GM18502 (cell line): ENCODE data around the gene UFSP2.
"Not testable (repeated sequence)": the region's sequence is repeated elsewhere in the genome, so short reads cannot be mapped to it uniquely, and the experiment has no call there.

Source experiments
- ATAC-seq: cut with Tn5 transposase; IDR thresholded peaks from one replicate; pipeline ENCODE4 v1.9.1; 2021; ENCODE audit warnings: mild to moderate bottlenecking; ENCODE audit not compliant: unreplicated experiment, poor library complexity

Gene UFSP2

GRCh38 chr4:185384930-185385331 lies 40.8 kb downstream of the UFSP2 start:
- no peak for ATAC-seq

- no peak for ATAC-seq
Measured at GRCh38 chr4:185384061-185384460, 41.7 kb downstream of the UFSP2 start.

- ATAC-seq, result no peak
Measured at GRCh38 chr4:185383451-185383850, 42.3 kb downstream of the UFSP2 start.

DNA sequence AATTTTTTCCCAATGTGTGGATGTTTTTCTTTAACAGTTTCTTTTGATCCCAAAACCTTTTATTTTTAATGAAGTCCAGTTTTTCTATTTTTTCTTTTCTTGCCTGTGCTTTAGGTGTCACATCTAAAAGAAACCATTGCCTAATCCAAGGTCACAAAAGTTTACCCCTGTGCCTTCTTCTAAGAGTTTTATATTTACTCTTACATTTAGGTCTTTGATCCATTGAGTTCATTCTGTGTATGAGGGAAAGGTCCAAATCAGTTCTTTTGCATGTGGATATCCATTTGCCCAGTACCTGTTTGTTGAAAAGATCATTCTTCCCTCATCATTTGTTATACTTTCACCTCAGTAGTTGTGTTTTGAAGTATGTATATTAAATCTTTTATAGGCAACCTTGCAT lies 43.0 kb downstream of the UFSP2 start:
- ATAC-seq, result no peak

- ATAC-seq, result no peak
Measured at GRCh38 chr4:185381288-185382196, 44.2 kb downstream of the UFSP2 start.

GRCh38 chr4:185380320-185380719 lies 45.4 kb downstream of the UFSP2 start:
- ATAC-seq, result no peak

DNA sequence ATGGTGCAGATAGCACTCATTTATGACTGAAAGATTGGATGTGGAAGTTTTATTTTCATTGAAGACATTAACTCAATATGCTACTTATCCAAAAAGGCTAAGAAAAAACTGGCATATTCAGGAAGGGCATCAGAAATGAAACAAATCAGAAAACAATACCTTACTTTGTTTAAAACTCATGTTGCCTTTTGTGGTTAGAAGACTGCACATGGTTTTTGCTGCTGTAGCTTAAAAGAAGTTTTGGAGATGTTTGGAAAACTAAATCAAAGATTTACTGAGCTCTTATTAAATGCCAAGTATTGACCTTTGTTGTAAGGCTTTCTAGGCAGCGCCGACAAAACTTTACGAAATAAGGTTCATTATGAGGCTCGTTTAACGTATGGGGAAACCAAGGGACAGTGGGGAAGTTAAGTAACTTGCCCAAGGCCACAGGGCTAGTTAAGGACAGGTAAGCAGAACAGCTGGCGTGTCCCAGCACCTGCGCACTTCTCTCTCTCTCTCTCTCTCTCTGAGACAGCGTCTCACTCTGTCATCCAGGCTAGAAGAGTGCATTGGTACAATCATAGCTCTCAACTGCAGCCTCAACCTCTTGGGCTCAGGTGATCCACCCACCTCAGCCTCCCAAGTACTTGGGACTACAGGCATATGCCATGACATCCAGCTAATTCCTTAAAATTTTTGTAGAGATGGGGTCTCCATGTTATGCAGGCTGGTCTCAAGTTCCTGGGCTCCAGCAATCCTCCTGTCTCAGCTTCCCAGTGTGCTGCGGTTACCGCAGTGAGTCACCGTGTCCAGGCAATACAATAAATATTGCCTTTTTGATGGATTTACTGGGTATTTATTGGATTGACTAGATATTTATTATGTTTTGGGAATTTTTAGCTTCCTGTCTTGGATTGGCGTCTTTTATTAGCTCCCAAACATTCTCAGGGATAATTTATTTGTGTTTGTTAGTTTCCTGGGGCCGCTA lies 46.2 kb downstream of the UFSP2 start:
- ATAC-seq, result no peak

- no peak for ATAC-seq
Measured at GRCh38 chr4:185378264-185378663, 47.5 kb downstream of the UFSP2 start.

- no peak for ATAC-seq
Measured at GRCh38 chr4:185374573-185374972, 51.2 kb downstream of the UFSP2 start.

DNA sequence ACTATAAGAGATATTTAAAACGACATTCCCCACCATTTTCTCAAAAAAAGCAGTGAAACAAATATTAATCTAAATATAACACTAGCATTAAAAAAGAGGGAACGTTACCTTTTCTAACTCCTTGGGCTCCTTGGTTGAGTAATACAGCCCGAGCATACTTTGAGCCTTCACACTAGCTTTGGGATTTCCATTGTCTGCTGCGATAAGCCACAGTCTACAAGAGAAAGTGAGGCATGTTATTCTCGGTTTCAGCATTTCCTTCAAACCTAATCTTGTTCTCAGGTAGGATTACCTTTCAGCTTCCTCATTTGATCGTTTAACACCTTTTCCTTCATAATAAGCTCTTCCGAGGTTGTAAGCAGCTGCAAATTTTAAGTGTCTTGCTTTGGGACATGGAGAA lies 51.7 kb downstream of the UFSP2 start:
- ATAC-seq, result no peak

DNA sequence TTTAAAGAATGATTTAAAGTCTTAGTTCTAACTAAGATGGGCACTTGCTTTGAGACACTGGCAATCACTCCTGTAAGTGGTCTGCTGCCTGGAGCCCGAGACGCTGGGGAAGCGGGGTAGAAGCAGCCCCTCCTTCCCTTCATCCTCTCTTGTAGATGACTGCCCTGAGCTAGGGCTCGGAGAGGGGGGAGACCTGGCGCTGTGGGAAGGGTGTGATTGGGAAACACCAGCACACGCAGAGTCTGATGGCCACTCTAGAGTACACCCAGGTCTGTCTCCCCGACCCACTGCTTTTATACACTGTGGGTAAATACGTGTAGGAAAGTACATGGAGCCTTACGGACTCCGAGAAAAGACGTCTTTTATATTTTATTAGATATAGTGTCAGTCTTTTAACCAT lies 54.1 kb downstream of the UFSP2 start:
- ATAC-seq, result no peak

DNA sequence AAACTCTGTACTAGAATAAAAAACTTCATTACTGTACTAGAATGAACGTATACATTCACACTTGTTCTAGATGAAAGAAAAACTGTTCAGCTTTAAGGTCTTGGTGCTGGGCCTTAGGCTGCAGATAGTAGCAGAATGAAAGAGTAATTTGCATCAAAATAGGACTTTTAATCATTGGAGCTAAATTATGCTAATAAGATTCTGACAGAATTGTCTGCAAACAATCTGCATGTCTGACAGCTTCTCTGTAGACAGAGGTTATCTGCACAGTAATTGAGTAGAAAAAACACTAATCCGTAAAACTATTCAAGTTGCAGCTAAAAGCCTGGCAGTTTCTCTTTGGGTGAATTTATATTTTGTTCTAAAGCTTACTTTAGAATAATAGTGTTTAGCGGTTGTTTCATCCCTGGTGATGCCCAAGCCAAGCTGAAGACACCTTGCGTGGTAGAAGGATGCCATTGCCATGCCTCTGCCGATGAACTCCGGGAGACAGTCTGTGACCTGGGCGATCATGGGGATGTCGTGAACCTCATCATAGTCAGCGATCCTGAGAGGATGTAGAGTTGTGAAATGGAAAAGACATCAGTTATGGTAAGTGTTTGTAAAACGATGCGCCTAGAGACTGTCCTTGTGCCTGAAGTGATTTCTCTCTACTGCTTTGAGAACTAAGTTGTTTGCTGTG lies 55.4 kb downstream of the UFSP2 start:
- ATAC-seq, result no peak

GRCh38 chr4:185369731-185370130 lies 56.0 kb downstream of the UFSP2 start:
- no peak for ATAC-seq

- ATAC-seq, result no peak
Measured at GRCh38 chr4:185364886-185365285, 60.9 kb downstream of the UFSP2 start.

DNA sequence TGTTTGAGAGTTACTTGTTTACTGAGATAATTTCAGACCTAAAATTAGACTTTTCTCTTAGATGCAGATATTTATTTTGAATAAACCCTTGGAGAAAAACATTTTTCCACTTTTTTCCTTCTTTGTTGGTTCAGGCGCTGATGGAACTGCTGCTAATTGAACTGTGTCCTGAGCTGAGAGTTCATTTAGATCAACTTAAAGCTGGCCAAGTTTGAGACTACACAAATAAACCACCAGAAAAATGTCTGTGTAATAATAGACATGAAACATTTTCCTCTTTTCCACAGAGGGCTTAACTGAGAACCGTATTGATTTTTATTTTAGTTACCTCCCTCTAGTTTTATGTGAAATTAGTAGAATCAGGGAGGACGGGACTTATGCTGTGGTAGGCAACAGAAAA lies 62.5 kb downstream of the UFSP2 start:
- ATAC-seq, result no peak

DNA sequence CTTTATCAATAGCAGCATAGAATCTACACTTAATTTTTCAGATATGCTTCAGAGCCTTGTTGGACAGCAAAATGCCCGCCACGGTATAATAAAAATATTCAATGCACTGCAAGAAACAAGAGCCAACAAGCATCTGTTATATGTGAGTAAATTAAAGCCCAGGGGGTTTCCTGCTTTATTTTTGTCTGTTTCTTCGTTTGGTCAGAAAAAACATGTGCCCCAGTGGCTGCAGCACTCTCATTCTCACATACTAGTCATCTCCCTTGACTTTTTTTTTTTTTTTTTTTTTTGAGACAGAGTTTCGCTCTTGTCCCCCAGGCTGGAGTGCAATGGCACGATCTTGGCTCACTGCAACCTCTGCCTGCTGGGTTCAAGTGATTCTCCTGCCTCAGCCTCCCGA lies 63.2 kb downstream of the UFSP2 start:
- not testable (repeated sequence) for ATAC-seq

DNA sequence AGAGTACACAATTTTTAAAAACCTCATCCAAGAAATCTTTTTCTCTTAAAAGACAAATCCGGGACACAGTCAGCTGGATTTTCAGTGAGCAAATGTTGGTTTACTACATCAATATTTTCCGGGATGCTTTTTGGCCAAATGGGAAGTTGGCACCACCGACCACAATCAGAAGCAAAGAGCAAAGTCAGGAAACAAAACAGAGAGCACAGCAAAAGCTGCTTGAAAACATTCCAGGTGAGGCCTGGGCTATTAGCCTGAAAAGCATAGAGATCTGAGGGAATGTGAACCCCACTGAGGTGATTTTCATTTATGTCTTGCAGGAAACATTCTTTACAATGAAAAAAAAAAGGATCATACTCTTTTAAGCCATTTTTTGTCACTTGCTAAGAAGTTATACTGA lies 63.9 kb downstream of the UFSP2 start:
- no peak for ATAC-seq

GRCh38 chr4:185359767-185360446 lies 65.9 kb downstream of the UFSP2 start:
- ATAC-seq, result no peak

GRCh38 chr4:185358959-185359358 lies 66.8 kb downstream of the UFSP2 start:
- no peak for ATAC-seq

DNA sequence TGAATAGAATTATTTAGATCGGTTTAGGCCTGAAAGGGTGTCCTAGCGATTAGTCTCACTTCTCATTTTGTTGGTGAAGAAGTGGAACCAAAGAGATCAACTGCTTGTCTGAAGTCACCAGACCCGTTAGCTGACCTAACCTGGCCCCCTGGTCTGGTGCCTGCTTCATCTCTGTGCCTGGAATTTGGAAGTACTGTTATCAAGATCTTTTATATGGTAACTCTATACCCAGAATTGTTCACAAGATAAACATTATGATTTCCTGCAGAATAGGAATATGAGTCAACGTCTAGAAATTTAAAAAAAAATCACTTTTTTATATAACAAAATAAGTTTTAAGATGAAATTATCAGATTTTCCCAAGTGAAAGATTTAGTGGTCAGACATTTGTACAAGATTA lies 67.2 kb downstream of the UFSP2 start:
- ATAC-seq, result no peak
